Tibial nerve (tissue), 4 donors: ENCODE measurements around the gene RFX7. TPM values are rescaled to one million over a fixed set of nuclear protein-coding genes. Genes with fewer than 3 reads are reported as not detected.
"Not testable (repeated sequence)": the region's sequence is repeated elsewhere in the genome, so short reads cannot be mapped to it uniquely, and the experiment has no call there.

Experiments
- DNase-seq, 2 donors: peaks; one replicate each; pipeline ENCODE4 v3.0.0-alpha.2; 2019; ENCODE audit warnings: low spot score in 2 of 2
- H3K27ac ChIP-seq, 4 donors: fragments of 200-600 bp; sonication (generic) in 3 of 4; one replicate each; pipeline ENCODE4 v1.5.1; 2017 to 2019; ENCODE audit warnings: mild to moderate bottlenecking in 1 of 4
- H3K27me3 ChIP-seq, 2 donors: fragments of 200-600 bp; sonication (generic) in 1 of 2; one replicate each; pipeline versions ENCODE4 v1.5.1 to v1.6.0; 2017 to 2019
- H3K36me3 ChIP-seq, 3 donors: fragments of 200-600 bp; sonication (generic); one replicate each; pipeline ENCODE4 v1.5.1; 2018 to 2019
- H3K4me1 ChIP-seq, 4 donors: fragments of 200-600 bp; sonication (generic) in 3 of 4; one replicate each; pipeline ENCODE4 v1.5.1; 2017 to 2019
- H3K4me3 ChIP-seq, 4 donors: fragments of 200-600 bp; sonication (generic) in 3 of 4; one replicate each; pipeline ENCODE4 v1.5.1; 2017 to 2019; ENCODE audit warnings: mild to moderate bottlenecking in 1 of 4, moderate library complexity in 1 of 4
- H3K9me3 ChIP-seq, 4 donors: fragments of 200-600 bp; sonication (generic) in 3 of 4; one replicate each; pipeline ENCODE4 v1.5.1; 2017 to 2019
- CTCF ChIP-seq, 5 experiments: fragments of 200-600 bp in 3 of 5; fragments of 450-650 bp in 2 of 5; sonication (generic) in 3 of 5; IDR thresholded peaks; one replicate each; pipeline ENCODE4 v1.5.1; 2016 to 2019; ENCODE audit warnings: antibody characterized with exemption in 5 of 5, mild to moderate bottlenecking in 3 of 5, moderate library complexity in 2 of 5
- EP300 ChIP-seq, 2 donors: sonication (generic); formaldehyde crosslinking; IDR thresholded peaks; one replicate each; pipeline ENCODE4 v1.6.1; 2017; ENCODE audit warnings: antibody characterized with exemption in 2 of 2, mild to moderate bottlenecking in 1 of 2
- POLR2A ChIP-seq, 2 donors: fragments of 450-650 bp; IDR thresholded peaks; one replicate each; pipeline ENCODE4 v1.6.1; 2017; ENCODE audit warnings: antibody characterized with exemption in 2 of 2, mild to moderate bottlenecking in 2 of 2, moderate library complexity in 2 of 2
- whole genome bisulfite sequencing, 2 donors: methylation state at CpG; one replicate each; pipeline ENCODE4 v1.1.5; 2018; 5-methylcytosine and 5-hydroxymethylcytosine counted together
- total RNA-seq, 4 donors: library from RNA; depleted of rRNA; stranded (reverse); fragments of >200 nt; gene quantifications; one replicate each; pipeline ENCODE4 v1.1.0, GENCODE V29; 2016

Gene RFX7
- total RNA-seq, 4 donors from 2014 or later = 7.1 to 13.8 (median 10.0) TPM

- Histone ChIP-seq H3K4me1 (peaks cover 0 to 3% (median 0%) of the 10 kb centered on the region in 4 donors), H3K27ac (no peak overlapping the region), H3K4me3 (no peak overlapping the region), H3K9me3 (peaks cover 0 to 5% (median 0%) of the 10 kb centered on the region in 4 donors), H3K27me3 (no peaks in the 10 kb centered on the region), H3K36me3 (peaks cover 0 to 34% (median 0%) of the 10 kb centered on the region in 3 donors)
- TF ChIP-seq CTCF (IDR thresholded peaks at IDR 0.05) (no peak), EP300 (IDR thresholded peaks at IDR 0.05) (no peak), POLR2A (IDR thresholded peaks at IDR 0.05) (no peak)
- DNase-seq = no peak
- 85 to 87% methylated on average over 1 of the region's 1 CpG for WGBS, 2 donors
Measured at GRCh38 chr15:56175788-56176187, 67.9 kb downstream of the RFX7 start.

- Histone ChIP-seq H3K27me3 (no peaks in the 10 kb centered on the region), H3K27ac (no peak overlapping the region), H3K36me3 (peaks cover 0 to 39% (median 0%) of the 10 kb centered on the region in 3 donors), H3K9me3 (peaks cover 0 to 5% (median 0%) of the 10 kb centered on the region in 4 donors), H3K4me1 (peaks cover 0 to 3% (median 0%) of the 10 kb centered on the region in 4 donors), H3K4me3 (peak overlapping the region in 1 of 4 donors; percentile 8)
- TF ChIP-seq EP300 (IDR thresholded peaks at IDR 0.05) = no peak
- WGBS, 2 donors = 82 to 83% methylated on average over 6 of the region's 6 CpGs
- no peak for DNase-seq
Measured at GRCh38 chr15:56174649-56175048, 69.0 kb downstream of the RFX7 start.

GRCh38 chr15:56168394-56168793 is 75.3 kb downstream of the RFX7 start:
- Histone ChIP-seq H3K36me3 (peaks cover 0 to 27% (median 0%) of the 10 kb centered on the region in 3 donors), H3K9me3 (no peaks in the 10 kb centered on the region), H3K27me3 (no peaks in the 10 kb centered on the region), H3K4me3 (no peak overlapping the region), H3K4me1 (peaks cover 0 to 9% (median 0%) of the 10 kb centered on the region in 4 donors), H3K27ac (no peak overlapping the region)
- 89 to 92% methylated on average over 2 of the region's 2 CpGs for WGBS, 2 donors
- TF ChIP-seq CTCF (IDR thresholded peaks at IDR 0.05) = no peak
- no peak for TF ChIP-seq POLR2A (IDR thresholded peaks at IDR 0.05)
- no peak for TF ChIP-seq EP300 (IDR thresholded peaks at IDR 0.05)
- DNase-seq = no peak

DNA sequence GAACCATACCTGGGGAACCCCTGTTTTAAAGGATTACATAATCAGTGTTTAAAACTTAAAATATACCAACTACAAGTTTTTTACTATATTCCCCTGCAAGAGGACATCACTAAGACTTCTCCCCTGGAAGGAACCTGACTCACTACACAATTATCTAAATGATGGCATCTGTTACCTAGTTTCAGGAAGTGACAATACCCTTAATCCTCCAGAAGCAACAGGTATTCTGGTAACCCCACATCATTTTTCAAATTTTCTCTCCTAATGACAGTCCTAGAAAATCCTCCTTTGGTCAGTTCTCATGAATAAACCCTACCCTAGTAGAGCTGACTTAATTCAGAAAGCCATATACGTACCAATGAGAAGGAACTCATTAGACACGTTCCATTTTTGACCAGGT is 78.4 kb downstream of the RFX7 start:
- no peak overlapping the region for H3K27ac ChIP-seq
- WGBS, 2 donors = 94 to 98% methylated on average over 2 of the region's 2 CpGs
- H3K36me3 ChIP-seq = peaks cover 0 to under 1% (median 0%) of the 10 kb centered on the region in 3 donors
- DNase-seq = no peak
- no peaks in the 10 kb centered on the region for H3K27me3 ChIP-seq
- peaks cover 0 to 23% (median 8%) of the 10 kb centered on the region in 4 donors for H3K4me1 ChIP-seq
- no peaks in the 10 kb centered on the region for H3K9me3 ChIP-seq
- no peak overlapping the region for H3K4me3 ChIP-seq
- no peak for TF ChIP-seq CTCF (IDR thresholded peaks at IDR 0.05)
- TF ChIP-seq POLR2A (IDR thresholded peaks at IDR 0.05) = no peak
- no peak for TF ChIP-seq EP300 (IDR thresholded peaks at IDR 0.05)

DNA sequence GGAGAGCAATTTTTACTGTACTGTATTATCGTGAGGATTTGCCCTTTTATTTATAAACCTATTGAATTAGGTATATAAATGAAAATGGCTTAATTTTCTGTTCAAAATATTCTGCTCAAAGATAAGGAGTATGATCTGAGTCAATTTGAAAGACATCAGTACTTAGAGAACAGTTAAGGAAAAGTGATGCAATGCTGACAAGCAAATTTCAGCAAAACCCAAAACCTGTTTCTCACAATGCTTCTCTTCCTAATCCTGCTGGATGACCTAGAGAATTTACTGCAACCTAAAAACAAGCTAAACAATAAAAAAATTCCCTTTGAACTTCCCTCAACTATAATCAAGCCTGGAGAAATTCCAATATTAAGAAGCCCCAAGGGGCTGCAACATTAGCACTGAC is 82.7 kb downstream of the RFX7 start:
- 74 to 77% methylated on average over 1 of the region's 1 CpG for WGBS, 2 donors
- DNase-seq = no peak
- no peaks in the 10 kb centered on the region for H3K27me3 ChIP-seq
- H3K27ac ChIP-seq = no peak overlapping the region
- peaks cover 0 to 23% (median 8%) of the 10 kb centered on the region in 4 donors for H3K4me1 ChIP-seq
- TF ChIP-seq EP300 (IDR thresholded peaks at IDR 0.05) (no peak), CTCF (IDR thresholded peaks at IDR 0.05) (no peak), POLR2A (IDR thresholded peaks at IDR 0.05) (no peak)
- no peak overlapping the region for H3K4me3 ChIP-seq
- H3K9me3 ChIP-seq = peaks cover 0 to under 1% (median 0%) of the 10 kb centered on the region in 4 donors
- no peaks in the 10 kb centered on the region for H3K36me3 ChIP-seq

- Histone ChIP-seq H3K9me3 (peaks cover 0 to 22% (median 3%) of the 10 kb centered on the region in 4 donors), H3K36me3 (no peaks in the 10 kb centered on the region), H3K4me1 (peaks cover 0 to 10% (median 5%) of the 10 kb centered on the region in 4 donors), H3K27ac (no peak overlapping the region), H3K4me3 (no peak overlapping the region), H3K27me3 (no peaks in the 10 kb centered on the region)
- TF ChIP-seq EP300 (IDR thresholded peaks at IDR 0.05) (no peak), POLR2A (IDR thresholded peaks at IDR 0.05) (no peak), CTCF (IDR thresholded peaks at IDR 0.05) (no peak)
- DNase-seq = no peak
- WGBS, 2 donors = 78 to 79% methylated on average over 3 of the region's 3 CpGs
Measured at GRCh38 chr15:56156877-56157276, 86.8 kb downstream of the RFX7 start.

DNA sequence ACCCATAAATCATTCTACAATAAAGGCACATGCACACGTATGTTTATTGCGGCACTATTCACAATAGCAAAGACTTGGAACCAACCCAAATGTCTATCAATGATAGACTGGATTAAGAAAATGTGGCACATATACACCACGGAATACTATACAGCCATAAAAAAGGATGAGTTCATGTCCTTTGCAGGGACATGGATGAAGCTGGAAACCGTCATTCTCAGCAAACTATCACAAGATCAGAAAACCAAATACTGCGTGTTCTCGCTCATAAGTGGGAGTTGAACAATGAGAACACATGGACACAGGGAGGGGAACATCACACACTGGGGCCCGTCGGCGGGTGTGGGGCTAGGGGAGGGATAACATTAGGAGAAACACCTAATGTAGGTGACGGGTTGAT is 88.4 kb downstream of the RFX7 start:
- WGBS, 2 donors = 97% methylated on average over 10 of the region's 10 CpGs
- DNase-seq, H3K36me3 ChIP-seq, H3K27ac ChIP-seq, H3K27me3 ChIP-seq, H3K4me3 ChIP-seq, H3K4me1 ChIP-seq: not testable (repeated sequence)
- peaks cover 0 to 24% (median 3%) of the 10 kb centered on the region in 4 donors for H3K9me3 ChIP-seq

GRCh38 chr15:56154768-56155167 is 88.9 kb downstream of the RFX7 start:
- not testable (repeated sequence) for H3K27me3 ChIP-seq, DNase-seq, H3K4me3 ChIP-seq, H3K4me1 ChIP-seq, H3K36me3 ChIP-seq, H3K27ac ChIP-seq
- WGBS, 2 donors = 91 to 98% methylated on average over 4 of the region's 4 CpGs
- peaks cover 0 to 24% (median 3%) of the 10 kb centered on the region in 4 donors for H3K9me3 ChIP-seq
